Brain microvascular endothelial cell (primary cell): Measurements from ENCODE around the gene GID8.

Experiments used
- DNase-seq: peaks from one replicate; pipeline ENCODE4 v3.0.0-alpha.2; 2020
- H3K27ac ChIP-seq: fragments of 250-450 bp; sonication (Bioruptor Pico); 2 replicates; pipeline ENCODE4 v1.5.1; 2020; ENCODE audit warnings: mild to moderate bottlenecking, moderate library complexity
- H3K27me3 ChIP-seq: fragments of 250-450 bp; sonication (Bioruptor Pico); replicated peaks from 2 replicates; pipeline ENCODE4 v1.5.1; 2020; ENCODE audit warnings: mild to moderate bottlenecking
- H3K36me3 ChIP-seq: fragments of 250-450 bp; sonication (Bioruptor Pico); replicated peaks from 2 replicates; pipeline ENCODE4 v1.5.1; 2020; ENCODE audit warnings: mild to moderate bottlenecking
- H3K4me3 ChIP-seq: 2 replicates; pipeline ENCODE4 v1.5.1; 2011; ENCODE audit warnings: low read depth, mild to moderate bottlenecking, control low read depth, low read length, moderate library complexity
- CTCF ChIP-seq: IDR thresholded peaks from 2 replicates; pipeline ENCODE4 v1.5.1; 2011; ENCODE audit warnings: low read depth, mild to moderate bottlenecking, moderate library complexity, low read length, control low read depth, inconsistent platforms; ENCODE audit errors: missing control alignments
- in situ Hi-C: cut with HindIII; loops from 2 replicates; pipeline ENCODE4 v1.10.0; 2017; ENCODE audit warnings: low sequenced_read_pairs, low pct_ligation_motif_present

Gene GID8

GRCh38 chr20:62989201-62989601 lies 51.3 kb downstream of the GID8 start:
- H3K27me3 ChIP-seq, result peaks cover 12% of the 10 kb centered on the region

GRCh38 chr20:62990306-62990825 lies 52.4 kb downstream of the GID8 start:
- H3K27me3 ChIP-seq, result peaks cover 14% of the 10 kb centered on the region
- in situ Hi-C loops, result no loop called here
- no peak overlapping the region for H3K27ac ChIP-seq
- no peak overlapping the region for H3K4me3 ChIP-seq
- TF ChIP-seq CTCF, result no peak
- DNase-seq, result no peak
- H3K36me3 ChIP-seq, result no peaks in the 10 kb centered on the region

More at GRCh38 chr20:62989201-62989601, 51.3 kb downstream of the GID8 start:
- DNase-seq, result no peak
- in situ Hi-C loops, result no loop called here
- Histone ChIP-seq H3K4me3 (no peak overlapping the region), H3K27ac (no peak overlapping the region), H3K36me3 (no peaks in the 10 kb centered on the region)
- TF ChIP-seq CTCF, result no peak

GRCh38 chr20:62991196-62991807 lies 53.4 kb downstream of the GID8 start:
- in situ Hi-C loops, result no loop called here
- no peak overlapping the region for H3K4me3 ChIP-seq
- no peak for DNase-seq
- H3K27ac ChIP-seq, result no peak overlapping the region
- H3K27me3 ChIP-seq, result peaks cover 20% of the 10 kb centered on the region
- no peak for TF ChIP-seq CTCF
- H3K36me3 ChIP-seq, result no peaks in the 10 kb centered on the region

GRCh38 chr20:62991863-62992262 lies 53.9 kb downstream of the GID8 start:
- H3K36me3 ChIP-seq, result no peaks in the 10 kb centered on the region
- H3K4me3 ChIP-seq, result no peak overlapping the region
- H3K27ac ChIP-seq, result no peak overlapping the region
- in situ Hi-C loops, result no loop called here
- peaks cover 25% of the 10 kb centered on the region for H3K27me3 ChIP-seq
- TF ChIP-seq CTCF, result no peak
- DNase-seq, result no peak

- no peak for TF ChIP-seq CTCF
- DNase-seq, result no peak
- H3K27me3 ChIP-seq, result peaks cover 39% of the 10 kb centered on the region
- H3K27ac ChIP-seq, result no peak overlapping the region
- in situ Hi-C loops, result no loop called here
- no peaks in the 10 kb centered on the region for H3K36me3 ChIP-seq
- no peak overlapping the region for H3K4me3 ChIP-seq
Observed at GRCh38 chr20:62993856-62994494, 56.0 kb downstream of the GID8 start.

- H3K27ac ChIP-seq, result no peak overlapping the region
- TF ChIP-seq CTCF, result no peak
- H3K27me3 ChIP-seq, result peaks cover 44% of the 10 kb centered on the region
- no peak for DNase-seq
- in situ Hi-C loops, result no loop called here
- H3K36me3 ChIP-seq, result no peaks in the 10 kb centered on the region
- H3K4me3 ChIP-seq, result no peak overlapping the region
Observed at GRCh38 chr20:62994869-62995281, 56.9 kb downstream of the GID8 start.
